Skeletal muscle cell (primary cell): ENCODE measurements around the gene CALHM3.
"Not testable (repeated sequence)": the region's sequence is repeated elsewhere in the genome, so short reads cannot be mapped to it uniquely, and the experiment has no call there.

Experiments
- DNase-seq: peaks from one replicate; pipeline ENCODE4 v3.0.0-alpha.2; 2010; ENCODE audit warnings: low read depth
- H3K4me3 ChIP-seq: 2 replicates; pipeline ENCODE4 v1.5.1; 2011; ENCODE audit warnings: low read depth, mild to moderate bottlenecking, control low read depth, low read length, moderate library complexity

CALHM3 gene

GRCh38 chr10:103504181-103504783 is 25.2 kb upstream of the CALHM3 start:
- peak; percentile 87 for DNase-seq
- no peak overlapping the region for H3K4me3 ChIP-seq

- DNase-seq, H3K4me3 ChIP-seq: not testable (repeated sequence)
Observed at GRCh38 chr10:103503777-103504176, 24.7 kb upstream of the CALHM3 start.

- no peak for DNase-seq
- no peak overlapping the region for H3K4me3 ChIP-seq
Observed at GRCh38 chr10:103502849-103503660, 24.0 kb upstream of the CALHM3 start.

- DNase-seq: no peak
Observed at GRCh38 chr10:103501186-103501585, 22.1 kb upstream of the CALHM3 start.

GRCh38 chr10:103500481-103500880 is 21.4 kb upstream of the CALHM3 start:
- DNase-seq: no peak
- no peak overlapping the region for H3K4me3 ChIP-seq

More at GRCh38 chr10:103501186-103501585, 22.1 kb upstream of the CALHM3 start:
- no peak overlapping the region for H3K4me3 ChIP-seq

- no peak overlapping the region for H3K4me3 ChIP-seq
- DNase-seq: no peak
Observed at GRCh38 chr10:103499881-103500280, 20.8 kb upstream of the CALHM3 start.

GRCh38 chr10:103498936-103499638 is 20.0 kb upstream of the CALHM3 start:
- no peak overlapping the region for H3K4me3 ChIP-seq
- no peak for DNase-seq

GRCh38 chr10:103497161-103497915 is 18.3 kb upstream of the CALHM3 start:
- H3K4me3 ChIP-seq: no peak overlapping the region
- DNase-seq: no peak

- DNase-seq: no peak
- no peak overlapping the region for H3K4me3 ChIP-seq
Observed at GRCh38 chr10:103495321-103495720, 16.3 kb upstream of the CALHM3 start.

- H3K4me3 ChIP-seq: peak overlapping the region; percentile 42
- DNase-seq: no peak
Observed at GRCh38 chr10:103493916-103494877, 15.2 kb upstream of the CALHM3 start.

GRCh38 chr10:103493362-103493915 is 14.4 kb upstream of the CALHM3 start, which contains the start of gene NEURL1:
Gene NEURL1 (plus strand): TSS chr10:103493705. CDS start chr10:103494388, 683 bp downstream.
- DNase-seq: no peak

GRCh38 chr10:103492655-103493261 is 13.7 kb upstream of the CALHM3 start:
- H3K4me3 ChIP-seq: no peak overlapping the region
- no peak for DNase-seq

More at GRCh38 chr10:103493362-103493915, 14.4 kb upstream of the CALHM3 start, which contains the start of gene NEURL1:
- peak within 1 kb of the TSS; percentile 42 for H3K4me3 ChIP-seq

- DNase-seq: peak; percentile 92
- H3K4me3 ChIP-seq: no peak overlapping the region
Observed at GRCh38 chr10:103491729-103492364, 12.8 kb upstream of the CALHM3 start.

GRCh38 chr10:103490986-103491314 is 11.9 kb upstream of the CALHM3 start:
- no peak overlapping the region for H3K4me3 ChIP-seq
- no peak for DNase-seq

GRCh38 chr10:103487410-103487708 is 8.3 kb upstream of the CALHM3 start:
- no peak overlapping the region for H3K4me3 ChIP-seq
- no peak for DNase-seq

GRCh38 chr10:103486635-103487409 is 7.8 kb upstream of the CALHM3 start:
- not testable (repeated sequence) for H3K4me3 ChIP-seq, DNase-seq
